Measurements from ENCODE around the gene FBXO48. TPM values are rescaled to one million over a fixed set of nuclear protein-coding genes. Genes with fewer than 3 reads are reported as not detected.

FBXO48 gene
- total and polyA plus RNA-seq, 10 of the 15 experiments (the other 5 are each of a cell fraction or from before 2014, with no cell fraction given), result 0.56 to 2.3 (median 1.2) TPM

GRCh38 chr2:68411397-68412126 is 55.5 kb downstream of the FBXO48 start (continued):
- no peak for TF ChIP-seq CEBPZ (IDR thresholded peaks at IDR 0.05; ENCODE audit: low read depth, low read length)
- no peak for TF ChIP-seq MAX (IDR thresholded peaks at IDR 0.05; ENCODE audit: low read depth, low read length)
- no peak for TF ChIP-seq RAD51 (IDR thresholded peaks at IDR 0.05)
- peak; percentile 61; the same call in 1 of the 2 replicates for TF ChIP-seq SPI1 (IDR thresholded peaks at IDR 0.05; ENCODE audit: borderline replicate concordance, insufficient read depth, low read depth, low read length)
- no peak for TF ChIP-seq ZNF592 (IDR thresholded peaks at IDR 0.05)
- TF ChIP-seq ZNF274 (IDR thresholded peaks at IDR 0.05; ENCODE audit: insufficient read depth, insufficient read length), result no peak
- no peak for TF ChIP-seq SP1 (IDR thresholded peaks at IDR 0.05; ENCODE audit: low read depth, low read length)
- TF ChIP-seq HSF1 (IDR thresholded peaks at IDR 0.05; ENCODE audit: low read depth, low read length), result no peak
- no peak for TF ChIP-seq PBX3 (IDR thresholded peaks at IDR 0.05; ENCODE audit: insufficient replicate concordance, low read depth, low read length)
- peak; percentile 67 for TF ChIP-seq SMARCA5 (IDR thresholded peaks at IDR 0.05)
- TF ChIP-seq E2F4 (IDR thresholded peaks at IDR 0.05; ENCODE audit: low read depth, low read length), result no peak
